B cell (primary cell): ENCODE results near the gene ITGA6.

Experiments used
- EZH2 ChIP-seq: IDR thresholded peaks from 2 replicates; pipeline ENCODE4 v1.6.1; 2012; ENCODE audit warnings: borderline replicate concordance, low read depth, mild to moderate bottlenecking, moderate library complexity, low read length; ENCODE audit not compliant: insufficient read depth, poor library complexity, severe bottlenecking
- TF ChIP-seq, protein P1 (sequence below): fragments of 200-600 bp; IDR thresholded peaks from one replicate; pipeline ENCODE4 v1.8.0; 2022; ENCODE audit warnings: antibody characterized with exemption, mild to moderate bottlenecking

DNA sequence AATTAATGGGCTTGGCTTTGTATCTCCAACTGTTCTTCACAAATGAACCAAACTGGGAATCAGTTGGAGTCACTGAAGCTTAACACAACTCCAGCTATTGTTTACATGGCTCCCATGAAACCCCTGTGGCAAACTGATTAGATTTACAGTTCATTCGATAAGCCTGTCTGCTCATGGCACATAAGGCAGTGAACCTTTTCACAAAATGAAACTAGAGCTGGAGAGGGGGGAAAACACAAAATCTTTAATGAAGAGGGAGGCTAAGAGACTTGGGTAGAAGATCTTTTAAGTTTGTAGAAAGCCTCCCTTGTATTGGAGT lies 11.6 kb upstream of the ITGA6 start:
- no peak for TF ChIP-seq EZH2
- TF ChIP-seq, protein P1, sequence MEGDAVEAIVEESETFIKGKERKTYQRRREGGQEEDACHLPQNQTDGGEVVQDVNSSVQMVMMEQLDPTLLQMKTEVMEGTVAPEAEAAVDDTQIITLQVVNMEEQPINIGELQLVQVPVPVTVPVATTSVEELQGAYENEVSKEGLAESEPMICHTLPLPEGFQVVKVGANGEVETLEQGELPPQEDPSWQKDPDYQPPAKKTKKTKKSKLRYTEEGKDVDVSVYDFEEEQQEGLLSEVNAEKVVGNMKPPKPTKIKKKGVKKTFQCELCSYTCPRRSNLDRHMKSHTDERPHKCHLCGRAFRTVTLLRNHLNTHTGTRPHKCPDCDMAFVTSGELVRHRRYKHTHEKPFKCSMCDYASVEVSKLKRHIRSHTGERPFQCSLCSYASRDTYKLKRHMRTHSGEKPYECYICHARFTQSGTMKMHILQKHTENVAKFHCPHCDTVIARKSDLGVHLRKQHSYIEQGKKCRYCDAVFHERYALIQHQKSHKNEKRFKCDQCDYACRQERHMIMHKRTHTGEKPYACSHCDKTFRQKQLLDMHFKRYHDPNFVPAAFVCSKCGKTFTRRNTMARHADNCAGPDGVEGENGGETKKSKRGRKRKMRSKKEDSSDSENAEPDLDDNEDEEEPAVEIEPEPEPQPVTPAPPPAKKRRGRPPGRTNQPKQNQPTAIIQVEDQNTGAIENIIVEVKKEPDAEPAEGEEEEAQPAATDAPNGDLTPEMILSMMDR = no peak
